GM21367 (cell line): Measurements from ENCODE around the gene ARHGAP24.
"Not testable (repeated sequence)": the region's sequence is repeated elsewhere in the genome, so short reads cannot be mapped to it uniquely, and the experiment has no call there.

Source experiments
- ATAC-seq: cut with Tn5 transposase; IDR thresholded peaks from one replicate; pipeline ENCODE4 v1.9.1; 2021; ENCODE audit not compliant: unreplicated experiment

ARHGAP24 gene

GRCh38 chr4:85482010-85482738 is 7.2 kb downstream of the ARHGAP24 start:
- ATAC-seq = no peak

GRCh38 chr4:85486425-85487086 is 11.6 kb downstream of the ARHGAP24 start:
- no peak for ATAC-seq

- no peak for ATAC-seq
Measured at GRCh38 chr4:85488416-85488815, 13.5 kb downstream of the ARHGAP24 start.

DNA sequence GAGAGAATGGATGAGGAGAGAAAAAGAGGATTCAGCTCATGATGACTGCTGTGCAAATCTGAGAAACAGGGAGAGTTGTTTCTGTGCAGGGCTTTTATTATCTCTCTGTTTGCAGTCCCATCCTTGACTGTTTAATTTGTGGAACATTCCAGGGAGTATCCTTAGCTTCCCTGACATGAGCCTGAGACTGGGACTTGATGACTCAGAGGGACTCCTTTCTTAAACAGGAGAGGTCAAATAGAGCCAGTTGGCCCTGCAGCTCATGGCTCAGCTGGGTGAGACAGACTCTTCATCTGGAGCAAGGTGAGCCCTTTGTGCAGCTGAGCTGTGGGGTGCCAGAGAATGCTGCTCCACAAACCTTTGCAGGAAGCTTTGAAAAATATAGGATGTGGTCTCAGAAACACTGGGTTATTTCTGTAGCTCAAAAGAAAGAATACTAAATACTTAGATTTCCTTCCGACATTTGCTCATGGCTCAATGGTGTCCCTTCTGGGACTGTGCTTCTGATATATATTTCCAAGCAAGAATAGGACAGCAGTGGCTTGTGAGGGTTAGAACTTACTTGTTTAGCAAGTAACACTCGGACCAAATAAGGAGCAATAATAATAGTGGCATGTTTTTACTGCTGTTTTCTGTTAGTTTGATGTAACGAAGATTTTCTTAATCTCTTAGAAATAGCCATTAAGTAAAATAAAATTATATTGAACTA is 14.5 kb downstream of the ARHGAP24 start:
- no peak for ATAC-seq

DNA sequence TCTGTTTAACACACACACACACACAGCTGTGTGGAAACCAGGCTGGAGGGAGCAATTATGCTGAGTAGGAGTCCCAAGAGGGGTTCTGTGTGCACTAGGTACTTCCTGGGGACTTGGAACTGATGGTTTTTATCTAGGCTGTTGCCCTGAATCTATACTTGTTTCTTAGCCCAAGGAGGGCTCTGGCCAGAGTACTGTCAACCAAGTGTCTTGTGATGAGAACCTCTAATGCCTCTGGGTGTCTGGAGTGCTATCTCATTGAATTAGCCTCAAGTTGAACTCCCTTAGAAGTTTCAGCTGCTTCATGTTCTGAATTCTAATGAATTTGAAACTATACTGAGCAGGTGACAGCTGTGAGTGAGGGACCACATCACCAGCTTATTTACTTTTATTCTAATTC is 16.6 kb downstream of the ARHGAP24 start:
- no peak for ATAC-seq

DNA sequence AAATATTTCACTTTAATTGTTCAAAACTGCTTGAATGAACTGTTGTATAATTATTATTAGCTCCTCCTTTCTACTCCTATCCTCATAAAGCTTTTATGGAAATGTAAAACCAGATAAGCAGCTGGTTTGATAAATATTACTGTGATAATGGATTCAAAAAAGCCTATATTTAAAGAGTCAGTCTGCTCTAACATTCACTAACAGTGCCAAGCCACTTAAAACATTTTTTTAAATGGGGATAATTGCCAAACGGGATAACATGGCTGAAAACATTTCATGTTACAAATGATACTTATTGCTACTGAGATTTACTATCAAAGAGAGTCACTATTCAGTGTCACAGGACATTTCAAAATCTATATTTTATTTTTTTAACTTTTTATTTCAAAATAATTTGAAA is 17.4 kb downstream of the ARHGAP24 start:
- no peak for ATAC-seq

- ATAC-seq = no peak
Measured at GRCh38 chr4:85495621-85496020, 20.7 kb downstream of the ARHGAP24 start.

GRCh38 chr4:85496126-85496849 is 21.3 kb downstream of the ARHGAP24 start:
- no peak for ATAC-seq

GRCh38 chr4:85496933-85497332 is 22.0 kb downstream of the ARHGAP24 start:
- ATAC-seq = no peak

GRCh38 chr4:85498068-85498733 is 23.3 kb downstream of the ARHGAP24 start:
- ATAC-seq = peak; percentile 96

GRCh38 chr4:85499573-85499972 is 24.6 kb downstream of the ARHGAP24 start:
- no peak for ATAC-seq

DNA sequence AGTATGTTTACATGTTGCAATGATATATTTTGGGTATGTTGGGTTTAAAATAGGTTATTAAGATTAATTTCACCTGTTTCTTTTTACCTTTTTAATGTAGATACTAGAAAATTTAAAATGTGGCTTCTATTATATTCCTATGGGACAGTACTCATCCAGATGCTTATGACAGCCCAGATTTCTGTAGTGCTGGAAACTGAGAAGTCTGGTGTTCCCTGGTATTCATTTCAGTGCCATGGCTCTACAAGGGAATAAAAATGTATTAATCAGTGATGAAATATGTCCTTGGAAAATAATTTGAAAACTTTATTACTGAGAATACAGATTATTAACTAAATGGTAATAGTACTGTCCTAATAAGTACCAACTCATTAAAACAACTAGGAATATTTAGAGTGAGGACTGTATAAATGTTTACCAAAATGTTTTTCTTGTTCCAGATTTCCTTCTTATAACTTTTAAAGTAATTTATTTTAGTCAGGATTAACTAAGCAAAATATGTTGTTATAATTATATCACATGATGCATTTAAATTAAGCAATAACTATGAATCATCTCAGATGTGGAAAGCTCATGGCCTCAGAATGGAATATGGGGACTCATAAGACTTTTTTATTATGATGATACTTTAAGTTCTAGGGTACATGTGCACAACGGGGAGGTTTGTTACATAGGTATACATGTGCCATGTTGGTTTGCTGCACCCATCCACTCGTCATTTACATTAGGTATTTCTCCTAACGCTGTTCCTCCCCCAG is 25.3 kb downstream of the ARHGAP24 start:
- no peak for ATAC-seq

DNA sequence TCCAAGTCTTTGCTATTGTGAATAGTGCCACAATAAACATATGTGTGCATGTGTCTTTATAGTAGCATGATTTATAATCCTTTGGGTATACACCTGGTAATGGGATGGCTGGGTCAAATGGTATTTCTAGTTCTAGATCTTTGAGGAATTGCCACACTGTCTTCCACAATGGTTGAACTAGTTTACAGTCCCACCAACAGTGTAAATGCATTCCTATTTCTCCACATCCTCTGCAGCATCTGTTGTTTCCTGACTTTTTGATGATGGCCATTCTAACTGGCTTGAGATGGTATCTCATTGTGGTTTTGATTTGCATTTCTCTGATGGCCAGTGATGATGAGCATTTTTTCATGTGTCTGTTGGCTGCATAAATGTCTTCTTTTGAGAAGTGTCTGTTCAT is 26.2 kb downstream of the ARHGAP24 start:
- not testable (repeated sequence) for ATAC-seq

- ATAC-seq = no peak
Measured at GRCh38 chr4:85508654-85509053, 33.7 kb downstream of the ARHGAP24 start.

DNA sequence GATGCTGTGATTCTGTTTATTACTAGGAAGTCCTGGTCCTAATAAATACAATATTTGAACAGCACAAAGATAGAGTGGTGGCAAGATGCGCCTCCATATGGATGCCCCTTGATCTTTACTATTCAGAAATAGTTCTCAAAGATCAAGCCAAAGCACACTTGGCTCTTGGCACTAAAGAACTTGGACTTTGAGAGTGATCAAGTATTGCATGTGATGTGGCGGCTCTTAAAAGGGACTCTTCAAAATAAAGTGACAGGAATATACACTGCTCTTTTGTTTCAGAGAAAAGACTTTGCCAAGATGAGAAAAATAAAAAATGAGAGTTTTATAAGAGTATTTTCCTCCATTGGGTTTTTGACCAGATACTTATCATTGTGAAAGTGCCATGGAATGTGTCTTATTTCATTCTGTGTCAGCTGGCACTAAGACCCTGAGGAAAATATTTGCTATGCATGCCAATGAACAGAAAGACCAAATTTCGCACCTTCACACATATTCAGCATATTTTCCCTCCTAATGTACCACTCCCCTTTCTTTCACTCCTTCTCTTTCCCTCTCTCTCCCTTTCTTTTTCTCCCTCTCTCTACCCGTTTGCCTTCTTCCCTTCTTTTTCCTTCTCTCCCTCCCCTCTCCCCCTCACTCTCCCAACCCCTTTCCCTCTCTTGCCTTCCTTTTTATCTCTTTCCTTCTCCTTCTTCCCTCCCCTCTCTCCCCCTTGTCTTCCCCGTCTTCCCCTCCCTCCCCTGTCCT is 35.1 kb downstream of the ARHGAP24 start:
- no peak for ATAC-seq

GRCh38 chr4:85510632-85510984 is 35.7 kb downstream of the ARHGAP24 start:
- ATAC-seq = no peak

GRCh38 chr4:85512446-85513205 is 37.7 kb downstream of the ARHGAP24 start:
- ATAC-seq = no peak

DNA sequence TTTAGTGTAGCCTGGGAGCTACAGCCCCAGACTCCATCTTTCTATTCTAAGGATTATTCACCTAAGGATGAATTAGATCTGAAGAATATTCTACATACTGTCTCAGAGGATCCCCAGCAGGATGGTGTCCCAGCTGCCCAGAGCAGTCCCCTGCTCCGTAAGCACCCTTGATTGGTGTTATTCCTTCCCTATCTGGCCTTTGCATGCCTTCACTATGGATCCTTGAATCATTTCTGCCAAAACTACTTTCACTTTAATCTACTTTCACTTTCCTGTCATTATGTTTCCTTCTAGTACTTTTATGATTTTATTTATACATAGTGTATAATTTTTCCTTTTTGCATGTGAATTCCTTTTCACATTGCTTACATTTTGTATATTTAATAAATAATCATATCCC is 39.2 kb downstream of the ARHGAP24 start:
- ATAC-seq = no peak

GRCh38 chr4:85514783-85515182 is 39.8 kb downstream of the ARHGAP24 start:
- no peak for ATAC-seq
